Measurements from ENCODE around the gene RBFOX2. TPM values are rescaled to one million over a fixed set of nuclear protein-coding genes. Genes with fewer than 3 reads are reported as not detected.

Gene RBFOX2
- total and polyA plus RNA-seq, 2 experiments from 2014 or later = 88.8 to 131 TPM

DNA sequence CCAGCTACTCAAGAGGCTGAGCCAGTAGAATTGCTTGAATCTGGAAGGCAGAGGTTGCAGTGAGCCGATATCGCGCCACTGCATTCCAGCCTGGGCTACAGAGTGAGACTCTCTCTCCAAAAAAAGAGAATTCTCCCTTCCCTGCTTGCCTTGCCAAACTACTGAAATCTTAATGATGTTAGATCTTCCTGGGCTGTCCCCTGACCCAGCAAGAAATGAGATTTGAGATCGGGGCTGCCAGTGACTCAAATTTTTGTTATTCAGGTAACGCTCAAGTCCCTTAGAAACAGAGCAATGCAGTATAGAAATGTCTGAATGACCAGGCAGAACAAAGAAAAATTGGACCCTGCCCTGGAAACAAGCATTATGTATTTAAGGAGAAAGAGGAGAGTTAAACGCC lies 4.0 kb upstream of the RBFOX2 start:
- Histone ChIP-seq H3K4me1 (ENCODE audit: insufficient read depth) (0 out of 2 replicates have a peak, but pooled peaks cover 3% of the 10 kb centered on the region), H3K36me3 (ENCODE audit: insufficient read depth) (no peaks in the 10 kb centered on the region), H3K4me2 (no peak overlapping the region), H2AFZ (no peak overlapping the region), H3F3A (replicated peaks; ENCODE audit: low read depth) (no peaks in the 10 kb centered on the region), H3K27me3 (ENCODE audit: insufficient read depth) (no peaks in the 10 kb centered on the region), H3K27ac (ENCODE audit: low read depth) (no peak overlapping the region), H3K4me3 (no peak overlapping the region), H4K20me1 (replicated peaks; ENCODE audit: insufficient read depth) (no peaks in the 10 kb centered on the region), H3K9me2 (ENCODE audit: insufficient read depth) (no peaks in the 10 kb centered on the region), H3K79me2 (replicated peaks; ENCODE audit: insufficient read depth) (peaks cover 4% of the 10 kb centered on the region)
- DNase-seq (ENCODE audit: low spot score) (no peak), ATAC-seq (no peak)
- Mint-ChIP-seq H3K4me3 (no peak overlapping the region), H3K4me1 (peaks cover 27% of the 10 kb centered on the region; the same call in 2 of the 3 replicates), H3K36me3 (ENCODE audit: low read depth) (no peaks in the 10 kb centered on the region), H3K27me3 (ENCODE audit: insufficient read depth, low read depth, poor library complexity) (peaks cover 15% of the 10 kb centered on the region), H3K9me3 (no peaks in the 10 kb centered on the region; the same call in 2 of the 3 replicates), H3K27ac (no peak overlapping the region)
- TF ChIP-seq REST (IDR thresholded peaks at IDR 0.05; ENCODE audit: unreplicated experiment) (no peak), CREB1 (CRISPR knock-in tag; IDR thresholded peaks at IDR 0.05; ENCODE audit: low read depth) (no peak), POLR2AphosphoS5 (IDR thresholded peaks at IDR 0.05; ENCODE audit: low read depth) (no peak), ETS1 (IDR thresholded peaks at IDR 0.05) (no peak), ZNF331 (CRISPR knock-in tag; IDR thresholded peaks at IDR 0.05; ENCODE audit: low read depth) (no peak)

DNA sequence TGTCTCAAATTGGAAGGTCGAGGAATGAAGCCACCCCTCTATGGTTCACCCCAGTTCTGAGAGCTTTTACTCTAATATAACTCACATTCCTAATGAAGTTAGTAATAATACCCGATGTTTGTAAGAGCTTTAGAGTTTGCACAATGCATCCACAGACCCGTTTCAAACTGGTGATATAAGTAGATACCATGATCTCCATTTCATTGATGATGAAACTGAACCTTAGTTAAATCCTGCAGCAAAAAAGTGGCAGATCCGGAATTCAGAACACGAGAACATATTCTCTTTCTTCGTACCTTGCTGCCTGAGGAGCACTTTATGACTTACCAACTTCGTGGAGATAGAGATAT lies 757 bp upstream of the RBFOX2 start:
- H3K9me3 Mint-ChIP-seq = no peaks in the 10 kb centered on the region
- TF ChIP-seq ZNF331 (CRISPR knock-in tag; IDR thresholded peaks at IDR 0.05; ENCODE audit: low read depth) (no peak), STAT1 (IDR thresholded peaks at IDR 0.05; ENCODE audit: unreplicated experiment) (no peak)
- peak overlapping the region; percentile 90; the same call in 1 of the 2 replicates for H2AFZ ChIP-seq

More for the DNA sequence above, 757 bp upstream of the RBFOX2 start:
- H3K4me3 ChIP-seq = peak overlapping the region; percentile 66
- peaks cover 5% of the 10 kb centered on the region; the same call in 1 of the 3 replicates for H3K36me3 Mint-ChIP-seq (ENCODE audit: low read depth)
- H3F3A ChIP-seq (replicated peaks; ENCODE audit: low read depth) = no peaks in the 10 kb centered on the region
- peaks cover 11% of the 10 kb centered on the region; the same call in 1 of the 2 replicates for H4K20me1 ChIP-seq (replicated peaks; ENCODE audit: insufficient read depth)
- ATAC-seq (no peak), DNase-seq (ENCODE audit: low spot score) (no peak)
- no peaks in the 10 kb centered on the region for H3K27me3 ChIP-seq (ENCODE audit: insufficient read depth)
- H3K27ac Mint-ChIP-seq = no peak overlapping the region
- H3K79me2 ChIP-seq (replicated peaks; ENCODE audit: insufficient read depth) = peaks cover 36% of the 10 kb centered on the region
- H3K27me3 Mint-ChIP-seq (ENCODE audit: insufficient read depth, low read depth, poor library complexity) = peaks cover 17% of the 10 kb centered on the region
- H3K4me2 ChIP-seq = peak overlapping the region; percentile 67
- peaks cover 22% of the 10 kb centered on the region for H3K4me1 Mint-ChIP-seq
- no peak overlapping the region for H3K27ac ChIP-seq (ENCODE audit: low read depth)
- H3K4me1 ChIP-seq (ENCODE audit: insufficient read depth) = peaks cover 12% of the 10 kb centered on the region; the same call in 1 of the 2 replicates
- no peaks in the 10 kb centered on the region for H3K36me3 ChIP-seq (ENCODE audit: insufficient read depth)
- peak overlapping the region; percentile 78 for H3K4me3 Mint-ChIP-seq
- H3K9me2 ChIP-seq (ENCODE audit: insufficient read depth) = no peaks in the 10 kb centered on the region

Data from GM23338 (cell line).